Measurements from ENCODE around the gene RUNX1.
A peak's percentile ranks its signal among the peaks of the same experiment; 100 is the strongest.

RUNX1 gene

DNA sequence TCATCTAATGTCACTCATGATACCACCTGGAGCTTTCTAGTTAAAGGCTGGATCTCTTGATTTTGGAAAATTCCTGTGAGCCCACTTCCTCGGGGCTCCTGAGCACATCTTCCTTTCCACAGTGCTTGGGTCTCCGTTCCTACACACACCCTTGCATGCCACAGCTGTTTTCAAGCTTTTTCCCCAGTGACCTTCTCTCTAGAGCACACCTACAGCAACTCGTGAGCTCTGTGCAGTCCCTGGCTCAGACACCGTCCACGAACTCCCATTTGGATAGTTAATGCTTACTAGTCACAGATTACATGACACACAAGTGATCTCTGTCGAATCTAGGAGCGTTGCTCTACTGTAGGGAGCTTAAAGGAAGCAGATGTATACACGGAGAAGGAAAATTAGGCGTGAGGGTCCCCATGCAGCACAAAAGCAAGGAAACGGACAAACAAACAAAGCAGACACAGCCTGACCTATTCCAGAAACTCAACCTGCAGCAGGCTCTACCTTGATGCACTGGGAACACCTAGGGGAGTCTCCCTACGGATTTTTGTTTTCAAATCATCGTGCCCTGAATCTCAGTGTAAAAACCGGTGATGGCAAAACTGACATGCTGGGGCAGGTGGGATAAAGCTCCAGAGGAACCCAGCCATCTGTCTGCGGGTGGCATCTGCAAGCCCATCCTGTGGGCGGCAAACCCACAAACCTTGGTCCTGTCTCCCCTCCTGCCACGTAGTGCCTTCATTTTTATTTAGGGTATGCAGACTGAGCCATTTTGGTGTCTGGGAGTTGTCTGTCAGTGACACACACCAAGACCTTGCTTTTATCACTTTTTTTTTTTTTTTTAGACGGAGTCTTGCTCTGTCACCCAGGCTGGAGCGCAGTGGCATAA, 177.8 kb downstream of the RUNX1 start:
- DNase-seq: peak; percentile 38

DNA sequence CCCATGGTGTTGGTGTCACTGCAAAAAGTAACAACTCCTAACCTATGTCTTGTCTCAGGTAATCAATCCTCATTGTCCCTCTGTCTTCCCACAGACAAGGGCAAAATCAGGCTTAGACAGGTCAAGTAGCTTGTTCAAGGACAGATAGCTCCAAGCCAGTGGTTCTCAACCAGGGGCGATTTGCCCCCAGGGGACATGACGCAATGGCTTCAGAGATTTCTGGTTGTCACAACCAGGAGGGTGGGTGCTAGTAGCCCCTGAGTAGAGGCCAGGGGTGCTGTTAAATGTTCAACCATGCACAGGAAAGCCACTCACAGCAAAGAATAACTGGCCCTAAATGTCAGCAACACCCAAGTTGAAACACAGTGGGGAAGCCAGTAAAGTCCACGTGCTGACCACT, 178.9 kb downstream of the RUNX1 start:
- no peak for DNase-seq

DNA sequence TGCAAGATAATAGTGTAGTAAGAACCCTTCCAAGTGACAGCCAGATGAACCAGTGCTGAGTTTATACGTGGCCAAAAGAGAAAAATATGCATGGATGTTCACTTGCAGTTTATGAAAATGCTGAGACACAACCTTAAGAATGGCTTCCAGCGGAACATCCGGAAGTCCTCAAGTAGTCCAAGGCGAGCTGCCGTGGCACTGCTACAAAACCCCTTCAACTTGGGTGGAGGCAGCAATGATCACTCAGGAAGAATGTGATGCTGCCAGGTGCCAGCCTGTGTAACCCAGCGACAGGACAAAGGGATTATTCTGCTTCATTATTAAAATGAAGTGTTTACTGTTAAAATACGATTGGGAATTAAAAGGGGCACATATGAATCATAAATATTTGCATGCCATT, 179.6 kb downstream of the RUNX1 start:
- DNase-seq: no peak

DNA sequence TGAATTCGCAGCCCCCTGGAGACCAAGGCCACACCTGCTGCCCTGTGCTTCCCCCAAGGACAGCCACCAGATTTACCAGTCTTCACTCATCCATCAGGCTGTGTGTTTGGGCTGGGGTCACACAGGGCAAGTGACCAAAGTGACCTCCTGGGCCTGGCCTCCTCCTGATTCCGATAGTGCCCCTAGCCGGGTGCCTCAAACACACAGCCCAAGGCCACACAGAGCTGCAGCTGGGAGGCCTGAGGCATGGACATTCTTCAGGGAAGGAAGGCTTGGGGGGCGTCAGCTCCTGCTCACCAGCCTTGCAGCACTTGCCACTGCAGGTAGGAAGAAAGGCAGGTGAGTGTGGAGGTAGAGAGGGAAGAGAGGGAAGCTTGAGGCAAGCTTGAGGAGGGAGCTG, 181.3 kb downstream of the RUNX1 start:
- no peak for DNase-seq

DNA sequence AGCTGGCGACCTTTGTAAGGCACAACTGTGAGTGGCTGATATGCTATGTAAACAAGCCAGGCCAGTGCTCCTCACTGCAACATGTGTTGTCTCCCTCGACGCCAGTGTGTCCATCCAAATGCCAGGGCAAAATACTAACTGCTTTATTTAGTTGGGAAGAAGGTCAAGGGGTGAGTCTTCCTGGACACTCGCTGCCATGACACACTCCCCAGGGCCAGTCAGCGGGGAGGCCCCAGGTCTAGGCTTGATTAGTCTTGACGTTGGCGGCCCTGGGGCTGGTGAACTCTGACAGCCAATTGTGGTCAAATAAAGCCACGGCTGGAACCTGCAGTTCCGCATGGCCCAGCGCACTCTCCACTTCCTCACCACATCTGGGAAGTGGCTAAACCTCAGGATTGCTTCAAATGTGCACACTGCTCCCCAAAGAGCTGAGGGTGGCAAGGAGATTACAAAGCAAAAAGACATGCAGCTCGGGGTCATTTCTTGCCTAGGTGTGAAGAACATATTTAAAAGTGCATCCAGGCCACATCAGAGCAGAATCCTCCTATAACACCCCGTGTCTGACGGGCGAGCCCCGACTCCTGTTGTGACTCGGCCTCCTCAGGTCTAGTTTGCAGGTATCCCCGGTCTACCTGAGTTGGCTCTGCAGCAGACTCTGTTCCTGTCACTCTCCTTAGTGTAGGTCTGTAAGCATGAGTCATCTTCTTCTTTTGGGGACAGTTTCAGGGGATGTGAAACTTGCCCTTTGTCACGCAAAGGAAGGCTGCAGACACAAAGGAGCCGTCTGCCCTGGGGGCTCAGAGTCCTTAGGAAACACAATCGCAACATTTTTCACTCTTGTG, 183.5 kb downstream of the RUNX1 start:
- no peak for DNase-seq

DNA sequence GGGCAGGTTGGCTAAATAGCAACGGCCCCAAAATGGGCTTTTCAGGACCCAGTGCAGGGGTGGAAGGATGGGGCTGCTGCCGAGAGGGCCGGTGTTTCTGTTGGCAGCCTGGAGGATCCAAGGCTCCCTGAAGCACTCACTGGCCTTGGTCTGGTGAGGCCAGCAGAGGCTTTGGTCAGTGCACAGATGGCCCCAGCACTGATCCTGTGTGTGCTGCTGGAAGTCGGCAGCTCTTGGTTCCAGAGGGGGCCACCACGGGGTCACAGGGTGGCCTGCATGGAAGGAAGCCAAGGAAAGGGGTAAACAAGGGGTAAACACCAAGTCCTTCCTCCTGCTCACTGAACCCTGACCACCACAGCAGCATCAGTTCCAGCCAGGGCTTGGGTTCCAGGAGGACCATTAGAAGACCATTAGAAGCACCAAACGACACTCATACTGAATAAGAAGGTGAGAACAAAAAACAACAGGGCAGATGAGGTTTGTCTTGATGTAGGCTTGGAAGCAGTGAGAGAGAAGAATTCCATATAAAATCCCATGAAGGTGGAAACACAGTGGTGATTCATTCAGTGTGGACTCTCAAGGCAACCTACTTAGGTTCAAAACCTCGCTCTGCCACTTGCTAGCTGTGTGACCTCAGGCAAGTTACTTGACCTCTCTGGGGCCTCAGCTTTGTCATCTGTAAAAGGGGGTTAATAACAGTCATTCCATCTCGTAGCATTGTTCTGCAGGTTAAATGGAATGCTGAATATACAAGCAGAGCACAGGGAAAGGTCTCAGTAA, 184.5 kb downstream of the RUNX1 start:
- no peak for DNase-seq

DNA sequence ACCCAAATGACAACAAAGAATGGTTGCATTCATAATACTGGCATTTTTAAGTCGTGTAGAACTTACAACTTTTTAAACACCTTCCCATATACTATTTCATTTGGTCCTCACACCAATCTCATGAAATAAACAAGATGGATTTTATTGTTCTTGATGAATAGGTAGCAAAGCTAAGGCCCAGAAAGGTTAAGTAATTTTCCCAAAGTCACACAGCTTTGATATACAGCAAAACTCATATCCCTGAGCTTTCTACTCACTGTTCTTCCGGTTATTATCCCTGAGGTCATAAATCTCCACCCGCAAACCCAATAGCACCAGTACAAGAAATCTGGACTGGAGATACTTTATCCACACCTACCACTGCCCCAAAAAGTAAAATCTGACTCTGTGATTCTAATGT, 186.2 kb downstream of the RUNX1 start:
- DNase-seq: no peak

DNA sequence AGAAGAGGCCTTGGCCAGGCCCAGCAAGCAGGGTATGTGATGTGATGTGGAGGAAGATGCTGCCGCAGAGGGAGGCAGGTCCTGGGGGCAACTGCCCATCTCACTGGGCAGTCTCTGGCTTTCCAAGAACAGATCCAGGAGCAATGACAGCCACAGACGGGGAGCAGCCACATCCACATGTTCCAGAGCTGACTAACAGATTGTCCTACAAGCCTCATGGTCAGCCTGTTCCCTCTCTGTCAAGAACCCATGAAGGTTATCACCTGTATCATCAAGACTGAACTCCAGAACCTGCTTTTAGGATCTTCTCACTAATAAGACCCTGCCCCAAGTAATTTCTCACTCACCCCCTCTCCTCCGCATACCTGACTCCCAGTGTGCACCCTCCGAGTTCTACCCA, 187.8 kb downstream of the RUNX1 start:
- DNase-seq: no peak

DNA sequence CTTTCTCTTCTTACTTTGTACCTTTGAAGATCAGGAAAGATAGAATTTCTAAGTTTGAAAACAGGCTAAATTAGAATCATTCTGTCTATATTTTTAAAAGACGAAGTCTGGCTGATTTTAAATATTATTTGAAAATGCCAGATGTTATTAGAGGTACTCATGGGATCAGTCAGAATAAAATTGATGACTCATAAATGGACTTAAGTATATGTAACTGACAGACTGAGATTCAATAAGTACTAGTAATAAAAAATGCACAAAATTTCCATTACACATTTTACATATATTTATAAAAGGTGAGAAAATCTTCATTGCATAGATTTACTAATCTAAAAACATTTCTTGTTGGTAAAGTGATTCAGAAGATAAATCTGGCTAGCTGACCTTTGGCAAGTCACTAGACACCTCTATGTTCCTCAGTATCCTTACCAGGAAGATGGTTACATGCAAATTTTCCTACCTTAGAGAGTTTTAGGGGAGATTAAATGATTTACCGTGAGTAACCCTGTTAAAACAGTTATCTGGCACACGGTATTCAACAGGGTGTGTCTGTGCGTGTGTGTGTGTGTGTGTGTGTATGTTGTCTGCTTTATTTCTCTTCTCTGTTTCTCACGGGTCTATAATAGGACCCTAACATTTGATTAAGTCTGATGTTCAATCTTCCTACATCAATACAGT, 189.0 kb downstream of the RUNX1 start:
- DNase-seq: no peak

DNA sequence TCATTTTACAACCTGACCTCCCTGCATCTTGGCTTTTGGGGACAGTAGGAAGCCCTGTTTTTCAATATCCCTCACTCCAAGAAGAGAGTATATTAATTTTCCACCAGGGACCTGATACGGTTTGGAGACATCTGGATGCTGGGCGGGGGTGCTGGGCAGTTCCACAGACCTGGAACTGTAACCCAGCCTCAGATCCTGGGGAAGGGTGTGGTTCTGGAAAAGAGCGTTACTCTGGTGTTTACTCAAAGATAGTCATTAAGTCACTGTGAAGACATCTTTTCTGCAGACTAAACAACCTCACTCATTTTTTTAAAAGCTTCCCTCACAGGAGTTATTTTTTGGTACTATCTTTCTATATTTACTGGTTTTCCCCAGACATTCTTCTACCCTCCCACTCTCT, 190.5 kb downstream of the RUNX1 start:
- DNase-seq: no peak

DNA sequence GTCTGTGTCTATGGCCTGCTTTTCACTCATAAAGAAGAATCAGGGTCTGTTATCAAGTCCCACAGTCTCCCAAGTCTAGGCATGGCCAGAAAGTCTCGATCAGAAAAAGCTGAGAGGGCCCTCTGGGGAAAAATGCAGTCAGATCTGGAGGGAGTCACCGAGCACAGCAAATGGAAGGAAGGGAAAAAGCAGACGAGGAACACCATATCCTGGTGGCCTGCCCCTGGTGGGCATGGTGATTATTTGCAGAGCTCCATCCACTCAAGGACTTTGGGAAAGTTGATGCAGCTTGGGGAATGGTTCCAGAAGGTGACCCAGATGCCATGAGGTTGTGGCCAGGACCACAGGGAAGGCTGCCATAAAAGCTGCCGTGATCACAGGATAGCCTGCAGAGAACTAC, 191.2 kb downstream of the RUNX1 start:
- DNase-seq: no peak

DNA sequence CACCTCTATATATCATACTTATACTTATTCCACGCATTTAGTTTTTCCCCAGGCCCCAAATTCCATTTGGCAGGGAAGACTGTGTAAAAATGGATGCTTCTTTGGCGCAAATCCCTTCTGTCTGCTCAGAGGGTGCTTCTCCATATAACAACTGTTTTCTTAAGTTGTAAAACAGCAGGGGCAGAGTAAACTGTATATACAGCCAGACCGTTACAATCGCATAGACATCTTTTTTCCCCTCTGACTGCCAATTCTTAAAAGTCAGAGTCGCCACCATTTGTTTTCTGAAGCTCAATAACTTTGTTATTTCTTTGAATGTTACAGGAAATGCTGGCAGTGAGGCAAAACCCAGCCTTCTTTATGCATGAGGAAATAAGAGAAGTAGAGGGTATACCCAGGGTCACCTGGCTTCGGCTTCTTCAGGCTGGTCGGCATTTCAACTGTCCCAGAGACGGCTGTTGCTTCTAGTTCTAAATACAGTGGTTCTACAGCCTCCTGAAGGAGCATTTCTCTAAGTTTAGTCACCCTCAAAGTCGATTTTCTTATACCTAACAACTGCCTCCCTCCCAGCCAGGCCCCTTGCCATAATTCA, 191.9 kb downstream of the RUNX1 start:
- DNase-seq: no peak

DNA sequence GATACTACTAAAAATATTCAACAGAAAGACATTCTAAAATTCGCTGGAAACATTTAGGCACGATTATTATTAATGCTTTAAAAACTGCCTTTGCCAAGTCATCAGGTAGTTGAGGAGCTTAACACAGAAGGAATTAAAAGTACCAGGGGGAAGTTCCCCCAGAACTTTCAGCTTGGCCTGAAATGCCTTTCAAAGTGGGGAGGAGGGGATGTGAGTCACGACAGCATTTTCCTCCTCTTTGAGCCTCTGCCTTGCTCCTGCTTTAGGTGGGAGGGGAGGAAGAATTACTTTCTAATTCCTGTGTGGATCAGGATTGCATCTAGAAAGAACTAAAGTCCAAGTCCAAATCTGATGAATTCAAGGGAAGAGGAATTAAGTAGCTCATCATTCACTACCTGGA, 196.7 kb downstream of the RUNX1 start:
- no peak for DNase-seq

DNA sequence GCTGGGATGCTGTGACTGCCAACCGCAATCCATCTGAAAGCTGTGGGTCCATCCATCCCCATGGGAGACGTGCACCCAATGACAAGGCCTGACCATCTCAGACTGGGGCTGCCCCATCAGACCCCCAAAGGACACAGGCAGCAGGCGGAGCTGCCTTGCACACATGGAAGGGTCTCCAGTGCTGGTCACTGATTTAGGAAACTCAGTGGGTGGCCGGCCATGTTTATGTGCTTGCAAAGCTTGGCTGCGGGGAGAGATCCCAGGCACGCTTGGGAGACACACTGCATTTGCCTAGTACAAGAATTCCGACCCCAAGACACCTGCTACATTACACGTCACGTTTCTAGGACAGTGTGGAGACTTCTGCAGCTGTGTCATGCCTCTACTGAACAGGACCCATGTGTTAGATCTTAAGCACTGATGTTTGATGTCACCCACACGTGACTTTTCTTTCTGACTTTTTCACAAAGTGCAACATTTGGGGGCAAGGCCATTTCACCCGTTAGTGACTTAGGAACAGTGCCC, 198.9 kb downstream of the RUNX1 start:
- no peak for DNase-seq

DNA sequence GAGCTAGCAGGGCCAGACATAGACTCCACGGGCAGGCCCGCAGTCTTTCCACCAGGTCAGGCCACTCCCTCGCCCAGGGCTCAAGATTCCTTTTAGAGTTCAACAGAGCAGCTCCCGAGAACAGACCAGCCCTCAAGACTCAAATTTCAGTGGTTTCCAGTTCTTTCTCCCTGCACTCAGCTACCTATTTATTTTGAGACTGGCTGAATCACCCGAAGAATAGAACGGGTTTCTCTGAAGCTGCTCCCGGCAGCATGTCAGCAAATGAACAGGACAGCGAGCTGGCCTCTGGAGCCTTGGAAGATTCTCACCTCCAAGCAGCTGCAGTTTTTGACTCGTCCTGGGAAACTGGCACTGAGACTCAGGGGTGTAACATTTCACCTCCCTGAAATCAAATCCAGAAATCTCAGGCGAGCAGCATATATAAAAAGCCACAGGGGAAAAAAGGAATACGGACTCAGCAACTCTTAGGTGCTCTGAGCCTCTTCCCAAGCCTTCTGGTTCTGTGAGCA, 202.4 kb downstream of the RUNX1 start:
- DNase-seq: no peak

DNA sequence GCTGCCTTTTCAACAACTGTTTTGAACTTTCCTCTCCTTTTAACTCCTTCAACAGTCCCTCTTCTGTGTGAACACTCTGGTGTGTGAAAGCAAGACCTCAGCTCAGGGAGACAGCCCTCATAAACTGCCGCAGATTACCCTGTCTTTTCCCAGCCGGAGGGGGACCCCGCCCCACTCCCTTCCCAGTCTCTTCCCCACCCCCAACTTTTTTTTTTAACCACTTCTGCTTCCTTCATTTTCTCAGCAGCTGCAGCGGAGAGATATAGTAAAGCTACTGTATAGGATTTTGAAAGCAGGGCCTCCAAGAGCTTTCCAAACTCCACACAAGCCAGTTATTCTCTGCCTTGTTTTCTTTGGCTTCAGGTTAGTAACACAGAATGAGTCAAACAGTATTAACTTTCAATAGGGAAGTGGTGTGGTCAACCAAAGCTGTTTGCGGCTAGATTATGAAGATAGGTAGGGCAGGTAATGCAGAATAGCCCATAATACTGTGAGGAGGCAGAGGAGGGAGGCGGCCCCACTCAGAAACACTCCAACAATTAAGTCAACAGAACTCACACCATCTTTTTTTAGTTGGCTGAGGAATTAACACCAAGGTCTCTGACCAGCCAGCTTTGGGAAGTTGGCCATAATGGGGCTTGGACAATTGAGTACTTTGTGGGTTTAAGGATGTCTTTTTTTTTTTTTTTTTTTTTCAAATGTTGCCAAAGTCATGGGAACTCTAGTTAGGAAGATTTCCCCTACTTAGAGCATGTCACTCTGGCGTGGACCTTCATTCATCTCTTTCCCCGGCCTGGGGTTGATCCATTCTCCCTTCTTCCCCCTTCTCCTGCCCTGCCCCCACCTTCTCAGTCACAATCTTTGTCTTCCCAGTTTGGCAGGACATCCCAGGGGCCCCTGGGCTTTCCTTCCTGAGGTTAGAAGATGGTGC, 203.3 kb downstream of the RUNX1 start:
- no peak for DNase-seq

DNA sequence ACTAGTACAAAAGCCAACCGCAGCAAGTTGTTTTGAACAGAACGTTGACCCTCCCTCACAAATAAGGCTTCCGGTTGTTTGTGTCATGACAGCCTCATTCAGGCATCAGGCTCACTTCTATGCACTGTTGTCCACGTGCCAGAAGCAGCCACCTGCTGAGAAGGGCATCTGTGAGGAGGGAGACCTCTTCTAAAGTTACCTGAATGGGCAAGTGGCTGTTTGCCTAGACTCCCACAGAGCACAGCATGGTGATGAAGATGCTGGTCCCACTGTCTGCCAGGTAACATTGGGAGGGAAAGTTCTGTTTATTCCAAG, 204.2 kb downstream of the RUNX1 start:
- DNase-seq: no peak

DNA sequence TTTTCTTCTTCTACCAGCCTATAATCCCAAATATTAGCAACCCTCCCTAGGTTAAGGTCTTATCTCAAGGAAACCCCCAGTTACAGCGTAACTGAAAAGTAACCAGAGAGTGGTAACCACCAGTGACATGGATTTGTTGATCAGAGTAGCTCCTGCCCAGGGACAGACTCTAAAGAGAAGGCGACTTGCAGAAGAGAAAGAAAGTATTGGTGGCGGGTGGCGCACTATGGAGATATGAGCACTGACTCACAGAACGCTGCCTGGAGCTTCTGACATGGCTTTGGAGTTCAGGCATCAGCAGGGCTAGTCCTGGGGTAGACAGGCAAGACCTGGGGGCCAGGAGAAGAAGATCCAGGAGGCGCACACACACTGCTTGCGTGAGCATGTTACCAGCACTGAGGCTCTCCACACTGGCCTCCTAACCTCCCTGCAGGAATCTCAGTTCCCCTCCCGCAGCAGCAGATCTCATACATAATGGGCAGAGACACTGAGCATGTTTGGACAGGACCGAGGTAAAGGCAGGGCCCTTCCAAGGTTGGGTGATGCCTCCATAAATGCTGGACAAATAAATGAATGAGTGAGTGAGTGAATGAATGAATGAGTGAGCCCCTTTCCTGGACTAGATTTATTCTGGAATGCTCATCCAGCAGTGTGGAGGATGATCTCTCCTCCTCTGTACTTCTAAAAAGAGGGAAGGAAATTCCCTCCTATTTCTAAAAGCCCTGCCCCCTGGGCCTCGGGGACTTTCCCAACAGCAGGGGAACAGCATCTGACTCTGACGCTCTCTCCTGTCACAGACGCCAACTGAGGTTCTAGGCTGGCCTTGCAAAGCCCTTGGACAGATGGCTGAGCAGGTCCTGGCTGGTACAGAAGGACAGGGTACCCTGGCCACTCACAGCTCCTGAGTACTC, 204.8 kb downstream of the RUNX1 start:
- peak; percentile 36 for DNase-seq

DNA sequence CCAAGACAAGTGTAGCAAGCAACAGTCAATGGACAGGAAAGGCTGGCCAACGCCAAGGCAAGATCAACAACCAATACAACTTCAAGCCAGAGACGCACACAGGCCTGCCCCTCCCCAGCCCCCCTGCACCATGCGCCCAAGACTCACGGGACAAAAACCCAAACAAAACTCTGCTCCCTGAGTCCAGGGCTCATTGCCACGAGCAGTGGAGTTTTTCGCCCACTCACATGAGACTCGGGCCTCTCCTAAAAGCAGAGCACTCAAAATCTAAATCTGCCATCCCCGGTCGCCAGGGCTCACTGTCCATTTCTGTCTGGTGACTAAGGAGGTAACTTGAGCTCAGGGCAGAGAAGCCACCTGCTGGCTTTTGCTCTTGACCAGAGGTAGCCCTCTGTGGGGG, 205.5 kb downstream of the RUNX1 start:
- no peak for DNase-seq

DNA sequence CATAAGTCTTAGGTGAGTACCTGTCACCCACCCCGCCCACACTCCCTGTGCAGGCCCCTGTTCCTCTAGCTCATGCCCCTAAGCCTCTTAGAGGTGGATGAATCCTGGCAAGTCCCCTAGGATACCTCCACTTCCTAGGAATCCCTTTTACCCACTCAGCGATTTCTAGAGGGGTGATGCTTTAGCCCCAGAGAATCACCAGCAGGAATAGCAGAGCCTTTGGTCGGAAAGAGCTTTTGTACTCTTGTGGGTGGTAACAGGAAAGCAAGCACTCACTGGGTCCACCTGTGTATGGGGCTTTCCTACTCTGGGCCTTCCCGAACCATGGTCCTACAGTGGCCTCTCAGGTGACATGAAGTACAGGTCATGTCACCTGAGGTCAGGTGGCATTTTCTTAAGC, 207.9 kb downstream of the RUNX1 start:
- DNase-seq: no peak

Measured in NCI-H1694 (cell line).